Measurements from ENCODE around the gene UBASH3A.
A peak's percentile ranks its signal among the peaks of the same experiment; 100 is the strongest.

UBASH3A gene

DNA sequence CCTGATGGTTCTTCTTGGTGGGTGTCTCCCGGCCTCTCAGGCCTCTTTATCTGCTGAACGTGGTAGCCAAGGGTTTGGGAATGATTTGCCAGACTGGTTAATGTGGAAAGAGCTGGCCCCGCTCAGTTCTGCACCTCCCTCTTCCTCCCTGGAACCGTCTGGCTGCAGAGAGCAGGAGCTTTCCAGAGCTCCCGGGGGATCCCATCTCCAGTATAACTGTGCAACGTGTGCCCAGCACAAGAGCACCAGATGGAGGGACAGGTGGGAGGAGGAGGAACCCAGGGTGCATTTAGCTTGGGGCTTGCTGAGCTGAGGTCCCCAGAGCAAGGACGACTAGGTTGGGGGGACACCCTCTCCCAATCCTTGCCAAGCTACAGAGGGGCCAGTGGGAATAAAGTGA is 42.4 kb upstream of the UBASH3A start:
- H3K4me3 ChIP-seq (ENCODE audit: low read depth, low read length), result no peak overlapping the region
- no peak for DNase-seq (ENCODE audit: low read depth)
- TF ChIP-seq, protein P1, sequence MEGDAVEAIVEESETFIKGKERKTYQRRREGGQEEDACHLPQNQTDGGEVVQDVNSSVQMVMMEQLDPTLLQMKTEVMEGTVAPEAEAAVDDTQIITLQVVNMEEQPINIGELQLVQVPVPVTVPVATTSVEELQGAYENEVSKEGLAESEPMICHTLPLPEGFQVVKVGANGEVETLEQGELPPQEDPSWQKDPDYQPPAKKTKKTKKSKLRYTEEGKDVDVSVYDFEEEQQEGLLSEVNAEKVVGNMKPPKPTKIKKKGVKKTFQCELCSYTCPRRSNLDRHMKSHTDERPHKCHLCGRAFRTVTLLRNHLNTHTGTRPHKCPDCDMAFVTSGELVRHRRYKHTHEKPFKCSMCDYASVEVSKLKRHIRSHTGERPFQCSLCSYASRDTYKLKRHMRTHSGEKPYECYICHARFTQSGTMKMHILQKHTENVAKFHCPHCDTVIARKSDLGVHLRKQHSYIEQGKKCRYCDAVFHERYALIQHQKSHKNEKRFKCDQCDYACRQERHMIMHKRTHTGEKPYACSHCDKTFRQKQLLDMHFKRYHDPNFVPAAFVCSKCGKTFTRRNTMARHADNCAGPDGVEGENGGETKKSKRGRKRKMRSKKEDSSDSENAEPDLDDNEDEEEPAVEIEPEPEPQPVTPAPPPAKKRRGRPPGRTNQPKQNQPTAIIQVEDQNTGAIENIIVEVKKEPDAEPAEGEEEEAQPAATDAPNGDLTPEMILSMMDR (conservative IDR thresholded peaks at IDR 0.05; ENCODE audit: low read depth, low read length), result no peak

DNA sequence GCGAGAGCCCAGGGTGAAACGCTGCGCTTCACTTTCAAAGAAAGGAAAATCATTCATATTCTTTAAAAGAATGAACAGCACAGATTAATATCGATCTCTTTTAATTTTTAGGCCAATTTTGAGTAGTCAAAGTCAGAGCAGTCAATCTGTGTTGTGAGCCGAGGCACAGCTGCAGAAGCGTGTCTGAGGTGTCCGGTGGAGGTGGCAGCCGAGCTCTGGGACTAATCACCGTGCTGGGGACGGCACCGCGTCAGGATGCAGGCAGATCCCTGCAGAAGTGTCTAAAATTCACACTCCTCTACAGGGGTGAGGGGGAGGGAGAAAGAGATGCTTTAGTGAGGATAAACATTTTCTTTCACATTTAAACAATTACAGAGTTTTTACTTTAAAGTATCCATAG is 41.5 kb upstream of the UBASH3A start:
- TF ChIP-seq, protein P1 (conservative IDR thresholded peaks at IDR 0.05; ENCODE audit: low read depth, low read length), result no peak
- DNase-seq (ENCODE audit: low read depth), result no peak
- H3K4me3 ChIP-seq (ENCODE audit: low read depth, low read length), result no peak overlapping the region

DNA sequence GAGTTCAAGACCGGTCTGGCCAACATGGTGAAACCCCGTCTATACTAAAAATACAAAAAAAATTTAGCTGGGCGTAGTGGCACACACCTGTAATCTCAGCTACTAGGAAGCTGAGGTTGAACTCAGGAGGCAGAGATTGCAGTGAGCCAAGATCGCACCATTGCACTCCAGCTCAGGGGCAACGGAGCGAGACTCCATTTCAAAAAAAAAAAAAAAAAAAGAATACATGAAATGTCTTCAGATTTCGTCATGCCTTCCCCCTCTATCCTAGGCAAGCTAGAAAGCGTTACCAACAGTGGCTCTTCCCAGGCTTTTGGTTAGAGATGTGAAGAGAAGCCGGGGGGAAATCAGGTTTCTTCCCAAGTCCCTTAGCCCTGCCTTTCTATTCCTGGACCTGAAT is 41.0 kb upstream of the UBASH3A start:
- DNase-seq (ENCODE audit: low read depth), result no peak
- TF ChIP-seq, protein P1 (conservative IDR thresholded peaks at IDR 0.05; ENCODE audit: low read depth, low read length), result no peak
- H3K4me3 ChIP-seq (ENCODE audit: low read depth, low read length), result no peak overlapping the region

DNA sequence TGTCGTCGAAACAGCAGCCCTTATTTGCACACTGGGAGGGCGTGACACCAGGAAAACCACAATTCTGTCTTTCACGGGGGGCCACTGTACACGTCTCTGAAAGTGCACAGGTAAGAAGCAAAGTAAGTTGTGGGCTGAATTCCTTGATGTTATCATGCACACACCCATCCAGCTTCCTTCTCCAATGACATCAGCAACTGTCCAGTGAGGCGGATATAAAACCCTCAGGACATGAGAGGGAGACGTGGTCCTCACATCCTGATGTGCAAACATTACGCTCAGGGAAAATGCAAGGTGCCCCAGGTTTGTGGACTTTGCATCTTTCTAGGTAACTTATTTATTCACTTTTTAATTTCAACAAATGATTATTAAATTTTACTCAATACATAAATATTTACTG is 40.4 kb upstream of the UBASH3A start:
- TF ChIP-seq, protein P1 (conservative IDR thresholded peaks at IDR 0.05; ENCODE audit: low read depth, low read length), result no peak
- H3K4me3 ChIP-seq (ENCODE audit: low read depth, low read length), result no peak overlapping the region

DNA sequence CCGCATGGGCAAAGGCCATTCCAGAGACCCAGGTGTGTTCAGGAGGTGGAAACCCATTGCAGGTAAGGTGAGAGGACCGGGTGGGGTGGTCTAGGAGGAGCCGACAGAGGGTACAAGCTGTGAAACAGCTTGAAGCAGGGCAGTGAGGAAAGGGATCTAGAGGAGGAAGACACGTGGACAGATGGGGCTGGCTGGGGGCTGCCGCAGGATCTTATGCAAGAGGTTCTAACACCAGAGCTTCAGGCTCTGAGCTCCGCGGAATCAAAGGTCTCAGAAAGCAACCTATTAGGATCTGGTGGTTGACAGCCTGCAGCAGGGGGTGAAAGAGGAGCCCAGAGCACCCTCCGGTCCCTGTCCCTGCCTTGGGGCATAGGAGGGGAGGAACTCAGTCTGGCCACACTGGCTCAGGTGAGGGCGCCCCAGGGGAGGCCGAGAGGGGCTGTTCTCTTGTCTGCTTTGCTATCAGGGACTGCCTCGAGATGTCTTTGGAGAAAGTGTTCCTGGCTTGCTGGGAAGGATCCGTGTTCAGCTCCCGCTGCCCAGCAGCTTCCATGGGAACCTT is 39.3 kb upstream of the UBASH3A start:
- H3K4me3 ChIP-seq (ENCODE audit: low read depth, low read length), result no peak overlapping the region
- TF ChIP-seq, protein P1 (conservative IDR thresholded peaks at IDR 0.05; ENCODE audit: low read depth, low read length), result no peak
- no peak for DNase-seq (ENCODE audit: low read depth)

More for the DNA sequence above, 40.4 kb upstream of the UBASH3A start:
- no peak for DNase-seq (ENCODE audit: low read depth)

DNA sequence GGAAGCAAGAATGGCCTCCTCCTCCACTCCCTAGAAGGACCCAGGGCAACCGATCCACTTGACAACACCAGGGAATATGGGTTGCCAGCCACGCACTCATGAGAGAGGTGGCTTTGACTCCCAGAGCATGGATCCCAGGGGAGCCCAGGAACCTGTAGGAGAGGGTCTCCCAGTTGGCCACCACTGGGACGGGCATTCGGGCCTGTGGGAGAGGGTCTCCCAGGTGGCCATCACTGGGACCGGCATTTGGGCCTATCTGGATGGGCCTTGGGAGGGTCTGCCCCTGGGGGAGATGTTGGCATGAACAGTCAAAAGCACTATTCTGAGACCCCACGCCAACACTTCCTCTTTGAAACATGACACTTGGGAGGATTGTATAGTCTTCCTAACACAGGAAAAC is 37.9 kb upstream of the UBASH3A start:
- TF ChIP-seq, protein P1 (conservative IDR thresholded peaks at IDR 0.05; ENCODE audit: low read depth, low read length), result no peak
- no peak overlapping the region for H3K4me3 ChIP-seq (ENCODE audit: low read depth, low read length)
- no peak for DNase-seq (ENCODE audit: low read depth)

DNA sequence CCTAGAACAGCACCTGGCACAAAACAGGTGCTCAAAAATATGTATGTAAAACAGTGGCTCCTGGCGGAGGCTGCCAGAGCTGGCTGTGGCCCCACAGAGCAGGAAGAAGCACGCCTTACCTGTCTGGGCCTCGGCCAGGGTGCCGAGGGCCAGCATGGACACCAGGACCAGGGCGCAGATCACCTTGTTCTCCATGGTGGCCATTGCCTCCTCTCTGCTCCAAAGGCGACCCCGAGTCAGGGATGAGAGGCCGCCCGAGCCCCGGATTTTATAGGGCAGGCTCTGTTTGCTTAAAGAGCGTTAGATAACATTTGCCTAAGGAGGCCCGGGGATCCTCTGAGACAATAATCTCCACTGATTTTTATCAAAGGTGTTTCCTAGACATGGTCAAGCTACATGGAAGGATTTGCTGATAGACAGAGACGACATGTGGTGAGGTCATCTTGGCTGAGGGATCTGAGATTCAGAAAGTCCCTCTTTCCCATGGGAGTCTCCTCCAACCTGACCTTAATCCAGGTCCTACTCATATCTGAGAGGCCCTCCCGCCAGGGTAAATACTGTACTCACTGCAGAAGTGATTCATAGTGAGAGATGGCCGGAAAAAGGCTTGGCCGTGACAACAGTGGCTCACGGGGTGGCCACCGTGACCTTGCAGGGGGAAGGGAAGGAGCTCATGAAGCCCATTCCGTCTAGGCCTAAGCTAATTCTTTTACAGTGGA is 37.3 kb upstream of the UBASH3A start, which contains the start of gene TFF1:
Gene TFF1, minus strand, starts transcription at position 244 of the 719 bp plus-strand sequence. Its CDS starts 40 bp downstream, at position 204.
- H3K4me3 ChIP-seq (ENCODE audit: low read depth, low read length), result no peak within 1 kb of the TSS
- DNase-seq (ENCODE audit: low read depth), result peak; percentile 8
- TF ChIP-seq, protein P1 (conservative IDR thresholded peaks at IDR 0.05; ENCODE audit: low read depth, low read length), result no peak

Data from choroid plexus epithelial cell (primary cell).